H1 (cell line): ENCODE results near the gene LSM14B. TPM values are rescaled to one million over a fixed set of nuclear protein-coding genes. Genes with fewer than 3 reads are reported as not detected.

ENCODE experiments used
- CHD1 ChIP-seq: IDR thresholded peaks from 2 replicates; pipeline ENCODE4 v1.6.1; 2012; ENCODE audit warnings: low read depth, low read length, improper control_type of control experiment
- EZH2 ChIP-seq: fragments of 200-600 bp; sonication (generic); IDR thresholded peaks from 2 replicates; pipeline ENCODE4 v1.7.1; 2012; ENCODE audit warnings: low read depth, mild to moderate bottlenecking, moderate library complexity, low read length, inconsistent platforms; ENCODE audit not compliant: severe bottlenecking
- JUN ChIP-seq: IDR thresholded peaks from 2 replicates; pipeline ENCODE4 v1.6.1; 2011; ENCODE audit warnings: low read depth, mild to moderate bottlenecking, improper control_type of control experiment, low read length
- JUND ChIP-seq: IDR thresholded peaks from 2 replicates; pipeline ENCODE4 v1.6.1; 2011; ENCODE audit warnings: mild to moderate bottlenecking, improper control_type of control experiment, low read length
- PHF8 ChIP-seq: fragments of 200-600 bp; sonication (generic); conservative IDR thresholded peaks from 2 replicates; pipeline ENCODE4 v1.7.1; 2012; ENCODE audit warnings: low read depth, mild to moderate bottlenecking, inconsistent platforms, low read length, moderate library complexity
- SIX5 ChIP-seq: IDR thresholded peaks from 2 replicates; pipeline ENCODE4 v1.6.1; 2011; ENCODE audit warnings: mild to moderate bottlenecking, low read depth, low read length
- TEAD4 ChIP-seq: IDR thresholded peaks from 2 replicates; pipeline ENCODE4 v1.6.1; 2012; ENCODE audit warnings: low read depth, low read length, inconsistent platforms, mixed read lengths
- YY1 ChIP-seq: IDR thresholded peaks from 2 replicates; pipeline ENCODE4 v1.6.1; 2011; ENCODE audit warnings: low read depth, mild to moderate bottlenecking, low read length
- polyA plus RNA-seq, 7 experiments: library from polyadenylated mRNA; depleted of rRNA in 3 of 7; stranded (reverse) in 5 of 7; unstranded in 2 of 7; fragments of >200 nt in 5 of 7; fragments of 200-250 nt in 2 of 7; gene quantifications; 1 replicate in 5 of 7; 2 replicates in 1 of 7; 4 replicates in 1 of 7; pipeline versions ENCODE4 v1.2.1 to v1.2.3, GENCODE V29; 2011 to 2013; ENCODE audit warnings: missing spikeins in 2 of 7, mixed read lengths in 2 of 7
- total RNA-seq: library from RNA; stranded (reverse); fragmentation: NEBNext Ultra II Directional; extraction: Animal tissue kit (Norgen Biotek cat#: 25700); gene quantifications from 2 replicates; pipeline ENCODE4 v1.2.1, GENCODE V29; 2021
- TF ChIP-seq, protein P1 (sequence below): IDR thresholded peaks from 2 replicates; pipeline ENCODE4 v1.6.1; 2012; ENCODE audit warnings: inconsistent platforms

Gene LSM14B
- total and polyA plus RNA-seq, 2 of the 8 experiments (the other 6 are each of a cell fraction or from before 2014, with no cell fraction given) = 58.3 to 65.6 TPM

DNA sequence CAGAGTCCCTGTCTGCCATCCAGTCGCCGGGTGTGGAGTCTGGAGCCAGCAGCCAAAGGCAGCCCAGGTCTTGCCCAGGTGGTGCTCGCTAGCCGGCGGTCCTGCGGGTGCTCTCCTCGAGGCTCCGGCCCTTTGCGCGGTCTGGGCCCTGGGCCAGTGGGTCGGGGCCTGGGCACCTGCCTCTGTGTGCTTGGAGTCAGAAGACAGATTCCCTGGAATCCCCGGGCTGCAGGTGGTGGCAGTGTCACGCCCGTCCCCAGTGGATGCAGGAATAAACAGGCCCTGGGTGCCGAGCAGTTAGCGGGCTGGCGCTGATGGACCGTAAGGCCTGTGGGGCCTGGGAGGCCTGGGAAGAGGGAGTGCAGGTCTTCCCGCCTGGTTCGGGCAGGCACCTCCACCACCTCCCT, 26.6 kb downstream of the LSM14B start (continued):
- TF ChIP-seq, protein P1, sequence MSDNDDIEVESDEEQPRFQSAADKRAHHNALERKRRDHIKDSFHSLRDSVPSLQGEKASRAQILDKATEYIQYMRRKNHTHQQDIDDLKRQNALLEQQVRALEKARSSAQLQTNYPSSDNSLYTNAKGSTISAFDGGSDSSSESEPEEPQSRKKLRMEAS = no peak
- no peak for TF ChIP-seq JUND
- TF ChIP-seq PHF8 = no peak
- TF ChIP-seq SIX5 = no peak
- no peak for TF ChIP-seq YY1
- TF ChIP-seq TEAD4 = no peak
- no peak for TF ChIP-seq CHD1
- no peak for TF ChIP-seq JUN
- no peak for TF ChIP-seq EZH2
